Stimulated activated CD4-positive, alpha-beta T cell treated with anti-CD3 and anti-CD28 coated beads, Interleukin-2, amount 100 ng/mL, for 48 hours (primary cell): ENCODE results near the gene MAP3K12.

Source experiments
- DNase-seq, 2 donors: peaks; one replicate each; pipeline ENCODE4 v3.0.0-alpha.2; 2020

Gene MAP3K12

GRCh38 chr12:53506881-53507602 is 7.8 kb upstream of the MAP3K12 start, which contains the start of gene NPFF:
TSS of gene NPFF (minus strand) at chr12:53507484. CDS start at chr12:53507474, 10 bp downstream.
- no peak for DNase-seq

- DNase-seq, result no peak
Observed at GRCh38 chr12:53506450-53506785, 7.2 kb upstream of the MAP3K12 start.

GRCh38 chr12:53505555-53506449 is 6.5 kb upstream of the MAP3K12 start:
- no peak for DNase-seq

GRCh38 chr12:53505086-53505485 is 5.8 kb upstream of the MAP3K12 start:
- no peak for DNase-seq

- DNase-seq, result no peak
Observed at GRCh38 chr12:53504004-53504920, 5.0 kb upstream of the MAP3K12 start.

- DNase-seq, result no peak
Observed at GRCh38 chr12:53502983-53503728, 3.9 kb upstream of the MAP3K12 start.

- no peak for DNase-seq
Observed at GRCh38 chr12:53502331-53502730, 3.1 kb upstream of the MAP3K12 start.

- no peak for DNase-seq
Observed at GRCh38 chr12:53501615-53502181, 2.4 kb upstream of the MAP3K12 start.

- DNase-seq, result peak; percentile 87 to 93
Observed at GRCh38 chr12:53500776-53501614, 1.7 kb upstream of the MAP3K12 start, which contains the start of gene TARBP2. TSS of gene TARBP2 (plus strand) at chr12:53501283. CDS start at chr12:53501409, 126 bp downstream.

GRCh38 chr12:53500142-53500775 is 1.0 kb upstream of the MAP3K12 start:
- no peak for DNase-seq

- DNase-seq, result no peak
Observed at GRCh38 chr12:53498235-53498630, 1.0 kb downstream of the MAP3K12 start.

- DNase-seq, result no peak
Observed at GRCh38 chr12:53497461-53497860, 1.8 kb downstream of the MAP3K12 start.

- no peak for DNase-seq
Observed at GRCh38 chr12:53496752-53497032, 2.6 kb downstream of the MAP3K12 start.

GRCh38 chr12:53495903-53496751 is 3.1 kb downstream of the MAP3K12 start:
- no peak for DNase-seq

- DNase-seq, result no peak
Observed at GRCh38 chr12:53493610-53494391, 5.5 kb downstream of the MAP3K12 start.

- peak; percentile 83 to 84 for DNase-seq
Observed at GRCh38 chr12:53492830-53493609, 6.2 kb downstream of the MAP3K12 start.

- DNase-seq, result no peak
Observed at GRCh38 chr12:53492188-53492587, 7.1 kb downstream of the MAP3K12 start.
